Hepatocyte (in vitro differentiated cells): ENCODE measurements around the gene TDRKH. TPM values are rescaled to one million over a fixed set of nuclear protein-coding genes. Genes with fewer than 3 reads are reported as not detected.

Source experiments
- DNase-seq: peaks from one replicate; pipeline ENCODE4 v3.0.0-alpha.2; 2016; ENCODE audit warnings: low spot score
- H2AFZ ChIP-seq: fragments of 200-600 bp; sonication (generic); 2 replicates; pipeline ENCODE4 v1.6.0; 2016; ENCODE audit warnings: antibody characterized with exemption, mild to moderate bottlenecking
- H3K27ac ChIP-seq: fragments of 200-600 bp; sonication (generic); 2 replicates; pipeline ENCODE4 v1.5.1; 2016; ENCODE audit warnings: mild to moderate bottlenecking
- H3K27me3 ChIP-seq: fragments of 200-600 bp; sonication (generic); 2 replicates; pipeline ENCODE4 v1.6.1; 2016
- H3K36me3 ChIP-seq: fragments of 200-600 bp; sonication (generic); replicated peaks from 2 replicates; pipeline ENCODE4 v1.5.1; 2016; ENCODE audit warnings: low read depth; ENCODE audit not compliant: insufficient read depth
- H3K4me1 ChIP-seq: fragments of 200-600 bp; sonication (generic); 2 replicates; pipeline ENCODE4 v1.5.1; 2016; ENCODE audit warnings: mild to moderate bottlenecking, moderate library complexity; ENCODE audit not compliant: insufficient read depth
- H3K4me2 ChIP-seq: fragments of 200-600 bp; sonication (generic); 2 replicates; pipeline ENCODE4 v1.6.0; 2016
- H3K4me3 ChIP-seq: fragments of 200-600 bp; sonication (generic); 2 replicates; pipeline ENCODE4 v1.5.1; 2016; ENCODE audit warnings: mild to moderate bottlenecking
- H3K79me2 ChIP-seq: fragments of 200-600 bp; sonication (generic); 2 replicates; pipeline ENCODE4 v1.6.0; 2017; ENCODE audit warnings: mild to moderate bottlenecking
- H3K9me2 ChIP-seq: fragments of 200-600 bp; sonication (generic); replicated peaks from 2 replicates; pipeline ENCODE4 v1.6.0; 2017; ENCODE audit warnings: mild to moderate bottlenecking; ENCODE audit not compliant: insufficient read depth
- H3K9me3 ChIP-seq: fragments of 200-600 bp; sonication (generic); 2 replicates; pipeline ENCODE4 v1.5.1; 2016; ENCODE audit warnings: low read depth, mild to moderate bottlenecking
- H4K20me1 ChIP-seq: fragments of 200-600 bp; sonication (generic); 2 replicates; pipeline ENCODE4 v1.6.0; 2016; ENCODE audit warnings: mild to moderate bottlenecking; ENCODE audit not compliant: insufficient read depth, poor library complexity, severe bottlenecking
- EZH2 ChIP-seq: fragments of 200-600 bp; sonication (generic); IDR thresholded peaks from 2 replicates; pipeline ENCODE4 v1.6.1; 2016; ENCODE audit warnings: antibody characterized with exemption, mild to moderate bottlenecking, borderline replicate concordance
- EZH2phosphoT487 ChIP-seq: fragments of 200-600 bp; sonication (generic); IDR thresholded peaks from one replicate; pipeline ENCODE4 v1.6.1; 2018; ENCODE audit warnings: antibody characterized with exemption, mild to moderate bottlenecking, low read depth, moderate library complexity; ENCODE audit not compliant: unreplicated experiment, severe bottlenecking
- WGBS: methylation state at CpG from one replicate; pipeline ENCODE4 v1.1.6; 2016; ENCODE audit warnings: low lambda C conversion rate; ENCODE audit errors: missing lambda C conversion rate; 5-methylcytosine and 5-hydroxymethylcytosine counted together
- polyA plus RNA-seq: library from polyadenylated mRNA; unstranded; fragments of >200 nt; fragmentation: Nextera tagmentation; extraction: Ambion mirVana; gene quantifications from 2 replicates; pipeline ENCODE4 v1.2.1, GENCODE V29; 2016
- total RNA-seq: library from RNA; depleted of rRNA; stranded (reverse); fragments of >200 nt; gene quantifications from 2 replicates; pipeline ENCODE4 v1.2.3, GENCODE V29; 2014
- TF ChIP-seq, protein P1 (sequence below): fragments of 200-600 bp; sonication (generic); IDR thresholded peaks from 2 replicates; pipeline ENCODE4 v1.5.1; 2016; ENCODE audit warnings: antibody characterized with exemption, mild to moderate bottlenecking; ENCODE audit not compliant: poor library complexity

Gene TDRKH
- total and polyA plus RNA-seq, 2 experiments from 2014 or later = 1.8 to 3.4 TPM

DNA sequence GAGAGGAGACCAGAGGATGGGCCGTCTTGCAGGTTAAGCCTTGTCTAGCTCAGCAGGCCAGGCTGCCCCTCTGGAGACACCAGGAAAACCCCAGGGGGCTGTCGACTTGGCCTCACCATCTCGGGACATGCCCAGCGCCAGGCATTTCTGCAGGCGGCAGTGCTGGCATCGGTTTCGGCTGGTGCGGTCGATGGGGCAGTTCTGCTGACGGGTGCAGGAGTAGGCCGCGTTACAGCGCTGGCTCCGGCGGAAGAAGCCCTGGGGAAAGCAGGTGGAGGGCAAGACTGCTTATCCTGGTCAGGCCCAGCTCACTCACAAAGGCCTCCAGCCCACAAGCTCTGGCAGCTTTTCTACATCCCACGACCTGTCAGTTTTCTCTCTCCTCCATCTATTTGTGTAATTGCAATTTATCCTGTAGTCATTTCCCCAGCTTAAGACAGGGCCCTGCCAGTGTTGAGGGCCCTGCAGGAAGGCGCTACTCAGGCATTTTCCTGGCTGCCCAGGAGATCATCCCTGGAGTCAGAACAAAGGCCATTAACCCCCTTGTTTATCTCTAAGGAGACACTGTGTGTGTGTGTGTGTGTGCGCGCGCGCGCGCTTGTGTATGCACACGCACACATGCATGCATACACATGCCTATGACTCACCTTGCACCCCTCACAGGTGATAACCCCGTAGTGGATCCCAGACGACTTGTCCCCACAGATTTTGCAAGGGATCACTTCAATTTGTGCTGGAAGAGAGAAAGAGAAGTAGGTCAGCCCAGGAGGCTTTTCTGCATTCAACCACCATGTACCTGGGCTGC is 26.4 kb upstream of the TDRKH start:
- TF ChIP-seq EZH2 (no peak), EZH2phosphoT487 (no peak)
- TF ChIP-seq, protein P1, sequence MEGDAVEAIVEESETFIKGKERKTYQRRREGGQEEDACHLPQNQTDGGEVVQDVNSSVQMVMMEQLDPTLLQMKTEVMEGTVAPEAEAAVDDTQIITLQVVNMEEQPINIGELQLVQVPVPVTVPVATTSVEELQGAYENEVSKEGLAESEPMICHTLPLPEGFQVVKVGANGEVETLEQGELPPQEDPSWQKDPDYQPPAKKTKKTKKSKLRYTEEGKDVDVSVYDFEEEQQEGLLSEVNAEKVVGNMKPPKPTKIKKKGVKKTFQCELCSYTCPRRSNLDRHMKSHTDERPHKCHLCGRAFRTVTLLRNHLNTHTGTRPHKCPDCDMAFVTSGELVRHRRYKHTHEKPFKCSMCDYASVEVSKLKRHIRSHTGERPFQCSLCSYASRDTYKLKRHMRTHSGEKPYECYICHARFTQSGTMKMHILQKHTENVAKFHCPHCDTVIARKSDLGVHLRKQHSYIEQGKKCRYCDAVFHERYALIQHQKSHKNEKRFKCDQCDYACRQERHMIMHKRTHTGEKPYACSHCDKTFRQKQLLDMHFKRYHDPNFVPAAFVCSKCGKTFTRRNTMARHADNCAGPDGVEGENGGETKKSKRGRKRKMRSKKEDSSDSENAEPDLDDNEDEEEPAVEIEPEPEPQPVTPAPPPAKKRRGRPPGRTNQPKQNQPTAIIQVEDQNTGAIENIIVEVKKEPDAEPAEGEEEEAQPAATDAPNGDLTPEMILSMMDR = no peak
- no peak overlapping the region for H2AFZ ChIP-seq
- no peaks in the 10 kb centered on the region for H3K9me3 ChIP-seq
- no peaks in the 10 kb centered on the region for H4K20me1 ChIP-seq
- no peaks in the 10 kb centered on the region for H3K36me3 ChIP-seq
- H3K4me2 ChIP-seq = no peak overlapping the region
- no peak for DNase-seq
- 77% methylated on average over 26 of the region's 26 CpGs for WGBS
- H3K27ac ChIP-seq = no peak overlapping the region
- H3K79me2 ChIP-seq = no peaks in the 10 kb centered on the region
- no peaks in the 10 kb centered on the region for H3K27me3 ChIP-seq
- H3K9me2 ChIP-seq = no peaks in the 10 kb centered on the region
- no peak overlapping the region for H3K4me3 ChIP-seq
- H3K4me1 ChIP-seq = no peaks in the 10 kb centered on the region

DNA sequence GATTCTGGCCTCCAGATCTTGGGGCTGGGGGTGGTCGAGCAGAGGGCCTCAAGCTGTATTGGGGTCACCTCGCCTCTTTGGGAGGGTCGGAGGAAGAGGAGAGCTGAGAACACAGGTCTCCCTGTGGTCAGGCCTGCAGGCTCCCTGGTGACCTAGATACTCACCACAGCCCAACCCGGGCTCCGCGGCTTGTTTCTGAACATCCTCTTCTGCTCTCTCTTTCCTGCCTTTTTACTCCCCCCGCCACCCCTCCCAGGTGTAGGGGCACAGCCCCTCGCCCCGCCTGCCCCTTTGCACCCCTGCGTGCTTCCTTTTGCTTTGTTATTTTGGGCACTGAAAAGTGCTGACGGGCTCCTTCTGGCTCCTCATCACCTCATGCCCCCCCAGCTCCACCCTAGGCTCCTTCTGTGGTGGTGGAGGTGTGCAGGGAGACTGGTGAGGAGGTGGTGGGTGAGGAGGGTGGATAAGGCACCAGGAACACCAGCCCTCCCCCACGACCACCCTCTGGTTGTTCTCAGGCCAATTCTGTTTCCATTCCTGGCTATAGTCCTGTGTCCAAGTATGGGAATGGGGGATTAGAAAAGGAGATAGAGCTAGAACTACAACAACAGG is 25.5 kb upstream of the TDRKH start:
- DNase-seq = no peak
- WGBS = 86% methylated on average over 8 of the region's 12 CpGs
- H3K4me1 ChIP-seq = no peaks in the 10 kb centered on the region
- H3K4me2 ChIP-seq = no peak overlapping the region
- H2AFZ ChIP-seq = no peak overlapping the region
- no peaks in the 10 kb centered on the region for H3K9me3 ChIP-seq
- H3K4me3 ChIP-seq = no peak overlapping the region
- H3K27ac ChIP-seq = no peak overlapping the region
- no peaks in the 10 kb centered on the region for H3K9me2 ChIP-seq
- H3K27me3 ChIP-seq = no peaks in the 10 kb centered on the region
- TF ChIP-seq EZH2phosphoT487 (no peak), EZH2 (no peak)
- TF ChIP-seq, protein P1 = no peak
- H4K20me1 ChIP-seq = no peaks in the 10 kb centered on the region
- no peaks in the 10 kb centered on the region for H3K79me2 ChIP-seq
- H3K36me3 ChIP-seq = no peaks in the 10 kb centered on the region

DNA sequence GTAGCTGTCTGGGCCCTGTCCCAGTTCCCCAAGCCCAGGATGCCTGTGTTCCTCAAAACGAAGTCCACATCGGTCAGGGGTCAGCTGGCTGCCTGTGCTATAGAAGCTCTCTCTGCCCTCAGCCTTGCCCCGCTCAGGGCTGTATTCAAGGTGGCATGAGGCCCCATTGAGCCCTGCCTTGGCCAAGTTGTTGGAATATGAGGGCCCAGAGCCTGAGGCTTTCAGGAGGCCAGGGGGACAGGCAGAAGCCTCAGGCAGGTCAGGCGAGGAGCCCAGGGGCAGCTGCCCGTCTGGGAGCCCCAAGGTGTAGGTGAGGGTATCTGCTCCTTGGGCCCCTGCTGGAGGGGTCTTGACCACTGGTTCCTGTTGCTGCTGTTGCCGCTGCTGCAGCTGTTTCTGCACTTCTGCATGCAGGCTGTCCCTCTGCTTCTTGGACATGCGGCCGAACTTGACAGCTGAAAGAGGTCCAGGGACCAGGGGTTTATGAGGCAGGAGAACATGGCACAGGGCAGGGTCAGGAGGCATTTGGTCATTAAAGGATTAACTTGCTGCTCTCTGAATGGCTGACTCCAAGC is 24.8 kb upstream of the TDRKH start:
- H4K20me1 ChIP-seq = no peaks in the 10 kb centered on the region
- H3K27me3 ChIP-seq = no peaks in the 10 kb centered on the region
- H3K27ac ChIP-seq = no peak overlapping the region
- no peak overlapping the region for H3K4me2 ChIP-seq
- no peaks in the 10 kb centered on the region for H3K79me2 ChIP-seq
- no peak for TF ChIP-seq EZH2
- TF ChIP-seq EZH2phosphoT487 = no peak
- TF ChIP-seq, protein P1 = no peak
- DNase-seq = no peak
- H3K36me3 ChIP-seq = no peaks in the 10 kb centered on the region
- H2AFZ ChIP-seq = no peak overlapping the region
- 84% methylated on average over 8 of the region's 8 CpGs for WGBS
- no peaks in the 10 kb centered on the region for H3K4me1 ChIP-seq
- no peaks in the 10 kb centered on the region for H3K9me3 ChIP-seq
- no peaks in the 10 kb centered on the region for H3K9me2 ChIP-seq
- no peak overlapping the region for H3K4me3 ChIP-seq
